NCI-H774 (cell line): ENCODE data around the gene ADCY7.

Experiments
- DNase-seq: peaks from one replicate; lab custom pipeline; 2025; lab: John Stamatoyannopoulos, UW

Gene ADCY7

GRCh38 chr16:50248845-50249244, 17.5 kb upstream of the ADCY7 start:
- no peak for DNase-seq

GRCh38 chr16:50251375-50252081, 14.8 kb upstream of the ADCY7 start:
- DNase-seq: no peak

GRCh38 chr16:50252082-50252611, 14.2 kb upstream of the ADCY7 start:
- DNase-seq: no peak

GRCh38 chr16:50252874-50253513, 13.4 kb upstream of the ADCY7 start:
- no peak for DNase-seq

GRCh38 chr16:50253514-50253910, 12.8 kb upstream of the ADCY7 start:
- DNase-seq: no peak

GRCh38 chr16:50254072-50254471, 12.3 kb upstream of the ADCY7 start:
- no peak for DNase-seq

GRCh38 chr16:50255538-50255937, 10.8 kb upstream of the ADCY7 start:
- no peak for DNase-seq

- DNase-seq: no peak
Observed at GRCh38 chr16:50256604-50257003, 9.7 kb upstream of the ADCY7 start.

GRCh38 chr16:50257876-50258275, 8.5 kb upstream of the ADCY7 start:
- no peak for DNase-seq

- DNase-seq: peak; percentile 19
Observed at GRCh38 chr16:50259334-50260205, 6.8 kb upstream of the ADCY7 start.

GRCh38 chr16:50260206-50261159, 5.9 kb upstream of the ADCY7 start:
- DNase-seq: no peak

- DNase-seq: no peak
Observed at GRCh38 chr16:50261160-50261706, 5.1 kb upstream of the ADCY7 start.

GRCh38 chr16:50261707-50262235, 4.6 kb upstream of the ADCY7 start:
- DNase-seq: peak; percentile 43

GRCh38 chr16:50263060-50263909, 3.1 kb upstream of the ADCY7 start:
- no peak for DNase-seq

- peak; percentile 53 for DNase-seq
Observed at GRCh38 chr16:50263940-50264929, 2.1 kb upstream of the ADCY7 start.

GRCh38 chr16:50265260-50265659, 1.1 kb upstream of the ADCY7 start:
- peak; percentile 51 for DNase-seq

- DNase-seq: no peak
Observed at GRCh38 chr16:50265716-50266336, 525 bp upstream of the ADCY7 start.

- no peak for DNase-seq
Observed at GRCh38 chr16:50267151-50267631, 840 bp downstream of the ADCY7 start.
